Thyroid gland (tissue), 4 donors: Measurements from ENCODE around the gene CRY2.

ENCODE experiments used
- POLR2A ChIP-seq, 2 donors: fragments of 450-650 bp; IDR thresholded peaks; one replicate each; pipeline ENCODE4 v1.6.1; 2017; ENCODE audit warnings: antibody characterized with exemption in 2 of 2, mild to moderate bottlenecking in 2 of 2, moderate library complexity in 1 of 2
- TF ChIP-seq, protein P1 (sequence below), 6 experiments: fragments of 200-600 bp in 3 of 6; fragments of 450-650 bp in 3 of 6; sonication (generic) in 3 of 6; IDR thresholded peaks; one replicate each; pipeline ENCODE4 v1.5.1; 2016 to 2019; ENCODE audit warnings: antibody characterized with exemption in 6 of 6, mild to moderate bottlenecking in 2 of 6, inconsistent platforms in 1 of 6, moderate library complexity in 1 of 6

DNA sequence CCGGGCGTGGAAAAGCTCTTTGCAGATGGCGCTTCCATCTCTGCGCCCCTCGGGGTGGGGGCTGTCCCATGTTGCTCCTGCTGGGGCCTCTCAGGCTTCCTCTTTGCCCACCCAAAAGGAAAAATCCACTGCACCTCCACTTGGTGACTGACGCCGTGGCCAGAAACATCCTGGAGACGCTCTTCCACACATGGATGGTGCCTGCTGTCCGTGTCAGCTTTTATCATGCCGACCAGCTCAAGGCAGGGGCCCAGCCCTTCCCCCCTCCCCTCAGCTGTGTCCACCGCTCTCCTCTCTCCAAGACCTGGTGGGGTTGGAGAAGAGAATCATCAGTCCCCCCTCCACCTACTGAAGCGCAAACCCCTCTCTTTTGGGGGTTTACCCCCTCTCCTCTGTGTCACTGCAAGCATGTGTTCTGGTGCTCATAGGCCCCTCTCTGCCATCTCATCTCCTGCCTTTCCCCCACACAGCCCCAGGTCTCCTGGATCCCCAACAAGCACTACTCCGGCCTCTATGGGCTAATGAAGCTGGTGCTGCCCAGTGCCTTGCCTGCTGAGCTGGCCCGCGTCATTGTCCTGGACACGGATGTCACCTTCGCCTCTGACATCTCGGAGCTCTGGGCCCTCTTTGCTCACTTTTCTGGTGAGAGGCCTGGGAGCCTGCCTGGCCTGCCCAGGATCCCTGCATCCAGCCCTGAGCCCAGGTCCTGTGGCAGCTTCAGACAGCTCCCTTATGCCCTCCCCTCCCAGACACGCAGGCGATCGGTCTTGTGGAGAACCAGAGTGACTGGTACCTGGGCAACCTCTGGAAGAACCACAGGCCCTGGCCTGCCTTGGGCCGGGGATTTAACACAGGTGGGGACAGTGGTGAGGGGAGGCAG is 77.0 kb downstream of the CRY2 start:
- TF ChIP-seq, protein P1, sequence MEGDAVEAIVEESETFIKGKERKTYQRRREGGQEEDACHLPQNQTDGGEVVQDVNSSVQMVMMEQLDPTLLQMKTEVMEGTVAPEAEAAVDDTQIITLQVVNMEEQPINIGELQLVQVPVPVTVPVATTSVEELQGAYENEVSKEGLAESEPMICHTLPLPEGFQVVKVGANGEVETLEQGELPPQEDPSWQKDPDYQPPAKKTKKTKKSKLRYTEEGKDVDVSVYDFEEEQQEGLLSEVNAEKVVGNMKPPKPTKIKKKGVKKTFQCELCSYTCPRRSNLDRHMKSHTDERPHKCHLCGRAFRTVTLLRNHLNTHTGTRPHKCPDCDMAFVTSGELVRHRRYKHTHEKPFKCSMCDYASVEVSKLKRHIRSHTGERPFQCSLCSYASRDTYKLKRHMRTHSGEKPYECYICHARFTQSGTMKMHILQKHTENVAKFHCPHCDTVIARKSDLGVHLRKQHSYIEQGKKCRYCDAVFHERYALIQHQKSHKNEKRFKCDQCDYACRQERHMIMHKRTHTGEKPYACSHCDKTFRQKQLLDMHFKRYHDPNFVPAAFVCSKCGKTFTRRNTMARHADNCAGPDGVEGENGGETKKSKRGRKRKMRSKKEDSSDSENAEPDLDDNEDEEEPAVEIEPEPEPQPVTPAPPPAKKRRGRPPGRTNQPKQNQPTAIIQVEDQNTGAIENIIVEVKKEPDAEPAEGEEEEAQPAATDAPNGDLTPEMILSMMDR (IDR thresholded peaks at IDR 0.05), result no peak
- no peak for TF ChIP-seq POLR2A (IDR thresholded peaks at IDR 0.05)
